ENCODE data around the gene SH2D7. TPM values are rescaled to one million over a fixed set of nuclear protein-coding genes. Genes with fewer than 3 reads are reported as not detected.

SH2D7 gene
- total RNA-seq, 1 experiment from 2014 or later, result not detected

DNA sequence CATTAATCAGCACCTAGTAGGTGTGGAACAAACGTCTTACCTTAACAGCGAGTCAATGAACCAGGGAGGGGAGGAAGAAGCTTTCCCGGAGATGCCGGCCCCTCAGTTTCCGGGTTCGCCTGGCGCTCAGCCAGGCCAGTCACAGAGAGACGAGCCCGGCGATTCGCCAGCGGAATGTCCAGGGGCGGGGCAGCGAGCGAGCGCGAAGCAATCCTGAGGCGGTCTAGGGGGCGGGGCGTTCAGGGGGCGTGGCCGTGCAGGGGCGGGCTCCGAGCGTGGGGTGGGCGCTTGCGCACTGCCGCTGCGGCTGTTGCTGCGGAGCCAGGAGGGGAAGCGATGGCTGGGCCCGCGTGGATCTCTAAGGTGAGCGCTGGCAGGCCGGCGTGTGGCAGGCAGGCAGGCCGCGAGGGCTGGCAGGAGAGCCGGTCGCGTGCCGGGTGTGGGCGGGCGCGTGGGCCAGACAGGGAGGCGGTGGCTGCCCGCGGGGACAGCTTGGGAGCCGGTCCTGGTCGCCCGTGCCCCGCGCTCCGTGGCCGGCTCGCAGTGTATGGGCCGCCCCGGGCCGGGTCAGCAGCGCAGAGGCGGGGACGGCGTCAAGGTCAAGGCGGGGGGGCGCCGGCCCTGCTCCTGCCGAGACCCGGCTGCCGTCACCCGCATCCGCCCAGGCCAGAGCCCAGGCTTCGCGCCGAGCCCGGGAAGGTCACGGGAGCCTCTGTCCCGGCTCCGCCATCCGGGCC, 56.9 kb downstream of the SH2D7 start, which contains the start of gene IDH3A:
IDH3A (plus strand) TSS at position 295 of the 737 bp plus-strand sequence; CDS start at position 337, 42 bp downstream.
- DNase-seq (ENCODE audit: low read depth, low spot score), result peak; percentile 71
- BruUV-seq (replicated peaks), result no TSS peak

DNA sequence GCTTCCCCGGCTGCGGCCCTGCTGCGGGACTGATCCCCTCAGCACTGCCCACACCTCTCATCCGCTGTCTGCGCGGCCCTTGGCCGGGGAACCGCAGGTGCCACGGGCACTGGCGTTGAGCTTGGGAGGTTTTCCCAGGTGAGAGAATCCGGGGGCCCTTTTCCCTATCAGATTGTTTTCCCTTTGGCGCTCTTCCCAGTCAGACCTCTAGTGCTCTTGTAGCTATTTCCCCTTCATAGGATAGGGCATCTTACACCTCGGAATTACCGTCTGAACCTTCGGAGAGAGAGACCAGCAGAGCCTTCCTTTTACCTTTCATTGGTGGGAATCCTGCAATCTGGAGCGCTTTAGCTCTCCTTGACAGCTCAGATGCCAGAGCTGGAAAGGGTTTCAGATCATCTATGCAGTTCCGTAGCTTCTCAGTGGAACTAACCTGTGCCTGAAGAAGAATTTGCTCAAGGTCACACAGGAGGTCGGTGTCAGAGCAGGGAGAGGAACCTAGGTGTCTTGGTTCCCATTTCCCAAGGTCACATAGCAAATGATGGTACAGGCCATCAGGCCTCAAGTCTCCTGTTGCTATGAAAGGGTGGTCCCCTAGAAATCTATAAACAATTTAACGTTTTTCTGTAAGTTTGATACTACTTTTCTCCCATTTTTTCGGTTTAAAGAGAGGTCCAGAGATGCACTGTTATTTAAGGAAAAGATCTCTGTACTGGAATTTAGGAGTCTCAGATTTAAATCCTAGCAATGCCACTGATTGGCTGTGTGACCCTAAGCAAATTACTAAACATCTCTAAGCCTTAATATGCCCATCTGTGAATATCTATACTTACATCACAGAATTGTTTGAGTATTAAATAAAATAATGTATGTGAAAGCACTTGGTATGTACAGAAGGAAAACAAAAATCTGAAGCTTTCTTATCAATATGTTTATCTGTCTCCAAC, 57.7 kb downstream of the SH2D7 start:
- TF ChIP-seq SIN3A (IDR thresholded peaks at IDR 0.05; ENCODE audit: borderline replicate concordance, insufficient read depth, low read depth, low read length) (no peak; the same call in 1 of the 2 replicates), TCF7L2 (IDR thresholded peaks at IDR 0.05; ENCODE audit: low read depth, low read length) (no peak), POLR2AphosphoS5 (IDR thresholded peaks at IDR 0.05; ENCODE audit: low read depth, low read length) (no peak)
- TF ChIP-seq, protein P1, sequence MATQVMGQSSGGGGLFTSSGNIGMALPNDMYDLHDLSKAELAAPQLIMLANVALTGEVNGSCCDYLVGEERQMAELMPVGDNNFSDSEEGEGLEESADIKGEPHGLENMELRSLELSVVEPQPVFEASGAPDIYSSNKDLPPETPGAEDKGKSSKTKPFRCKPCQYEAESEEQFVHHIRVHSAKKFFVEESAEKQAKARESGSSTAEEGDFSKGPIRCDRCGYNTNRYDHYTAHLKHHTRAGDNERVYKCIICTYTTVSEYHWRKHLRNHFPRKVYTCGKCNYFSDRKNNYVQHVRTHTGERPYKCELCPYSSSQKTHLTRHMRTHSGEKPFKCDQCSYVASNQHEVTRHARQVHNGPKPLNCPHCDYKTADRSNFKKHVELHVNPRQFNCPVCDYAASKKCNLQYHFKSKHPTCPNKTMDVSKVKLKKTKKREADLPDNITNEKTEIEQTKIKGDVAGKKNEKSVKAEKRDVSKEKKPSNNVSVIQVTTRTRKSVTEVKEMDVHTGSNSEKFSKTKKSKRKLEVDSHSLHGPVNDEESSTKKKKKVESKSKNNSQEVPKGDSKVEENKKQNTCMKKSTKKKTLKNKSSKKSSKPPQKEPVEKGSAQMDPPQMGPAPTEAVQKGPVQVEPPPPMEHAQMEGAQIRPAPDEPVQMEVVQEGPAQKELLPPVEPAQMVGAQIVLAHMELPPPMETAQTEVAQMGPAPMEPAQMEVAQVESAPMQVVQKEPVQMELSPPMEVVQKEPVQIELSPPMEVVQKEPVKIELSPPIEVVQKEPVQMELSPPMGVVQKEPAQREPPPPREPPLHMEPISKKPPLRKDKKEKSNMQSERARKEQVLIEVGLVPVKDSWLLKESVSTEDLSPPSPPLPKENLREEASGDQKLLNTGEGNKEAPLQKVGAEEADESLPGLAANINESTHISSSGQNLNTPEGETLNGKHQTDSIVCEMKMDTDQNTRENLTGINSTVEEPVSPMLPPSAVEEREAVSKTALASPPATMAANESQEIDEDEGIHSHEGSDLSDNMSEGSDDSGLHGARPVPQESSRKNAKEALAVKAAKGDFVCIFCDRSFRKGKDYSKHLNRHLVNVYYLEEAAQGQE (IDR thresholded peaks at IDR 0.05; ENCODE audit: insufficient read depth in 1 of 2, low read depth in 2 of 2, low read length in 1 of 2), result no peak
- TF ChIP-seq, protein P2, sequence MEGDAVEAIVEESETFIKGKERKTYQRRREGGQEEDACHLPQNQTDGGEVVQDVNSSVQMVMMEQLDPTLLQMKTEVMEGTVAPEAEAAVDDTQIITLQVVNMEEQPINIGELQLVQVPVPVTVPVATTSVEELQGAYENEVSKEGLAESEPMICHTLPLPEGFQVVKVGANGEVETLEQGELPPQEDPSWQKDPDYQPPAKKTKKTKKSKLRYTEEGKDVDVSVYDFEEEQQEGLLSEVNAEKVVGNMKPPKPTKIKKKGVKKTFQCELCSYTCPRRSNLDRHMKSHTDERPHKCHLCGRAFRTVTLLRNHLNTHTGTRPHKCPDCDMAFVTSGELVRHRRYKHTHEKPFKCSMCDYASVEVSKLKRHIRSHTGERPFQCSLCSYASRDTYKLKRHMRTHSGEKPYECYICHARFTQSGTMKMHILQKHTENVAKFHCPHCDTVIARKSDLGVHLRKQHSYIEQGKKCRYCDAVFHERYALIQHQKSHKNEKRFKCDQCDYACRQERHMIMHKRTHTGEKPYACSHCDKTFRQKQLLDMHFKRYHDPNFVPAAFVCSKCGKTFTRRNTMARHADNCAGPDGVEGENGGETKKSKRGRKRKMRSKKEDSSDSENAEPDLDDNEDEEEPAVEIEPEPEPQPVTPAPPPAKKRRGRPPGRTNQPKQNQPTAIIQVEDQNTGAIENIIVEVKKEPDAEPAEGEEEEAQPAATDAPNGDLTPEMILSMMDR (IDR thresholded peaks at IDR 0.05), result no peak
- CTCF ChIA-PET, result interaction anchor here (0.9 kb wide), 1 partner anchor 91 kb away, joined by 4 read pairs; no protein-coding TSS in a partner anchor
- POLR2A ChIA-PET, result no interaction called here
- peak overlapping the region; percentile 63 for H3K27ac ChIP-seq (ENCODE audit: low read length)
- no peak for DNase-seq (ENCODE audit: low read depth, low spot score)
- intact Hi-C loops (cut with micrococcal nuclease; ENCODE audit: unreplicated experiment) (no loop called here), in situ Hi-C loops (cut with HindIII; ENCODE audit: low pct_unique_long_range_greater_than_20kb, low sequenced_read_pairs) (loop anchor here (25.0 kb wide), 1 partner anchor 112 kb away; the partner anchor contains the start of gene DNAJA4)
- H3K36me3 ChIP-seq (ENCODE audit: control insufficient read depth, insufficient read depth, low read length), result no peaks in the 10 kb centered on the region; the same call in 1 of the 2 replicates
- peak; percentile 14 for ATAC-seq
- no peaks in the 10 kb centered on the region for H3K9me3 ChIP-seq (ENCODE audit: control insufficient read depth, insufficient read depth, low read depth, low read length)
- H3K27me3 ChIP-seq (ENCODE audit: control insufficient read depth, insufficient read depth, low read length), result no peaks in the 10 kb centered on the region
- peak overlapping the region; percentile 64 to 87 for H3K4me3 ChIP-seq (ENCODE audit: low read depth in 2 of 2, low read length in 2 of 2)
- BruUV-seq (replicated peaks), result no TSS peak
- H3K4me1 ChIP-seq (ENCODE audit: control insufficient read depth, insufficient read depth, low read length), result peaks cover 13% of the 10 kb centered on the region

More for the DNA sequence above, 56.9 kb downstream of the SH2D7 start, which contains the start of gene IDH3A:
- ChIA-PET CTCF (interaction anchor here (0.6 to 0.9 kb wide), 4 partner anchors 88 to 368 kb away, joined by 3 to 5 read pairs (median 4); no protein-coding TSS in a partner anchor), POLR2A (interaction anchor here (0.7 kb wide), 2 partner anchors 62 to 154 kb away, joined by 4 to 5 read pairs; no protein-coding TSS in a partner anchor)
- peak; percentile 72; the same call in 1 of the 2 replicates for TF ChIP-seq SIN3A (IDR thresholded peaks at IDR 0.05; ENCODE audit: borderline replicate concordance, insufficient read depth, low read depth, low read length)
- TF ChIP-seq POLR2AphosphoS5 (IDR thresholded peaks at IDR 0.05; ENCODE audit: low read depth, low read length), result peak; percentile 97
- TF ChIP-seq, protein P1 (IDR thresholded peaks at IDR 0.05; ENCODE audit: insufficient read depth in 1 of 2, low read depth in 2 of 2, low read length in 1 of 2), result no peak
- TF ChIP-seq, protein P2 (IDR thresholded peaks at IDR 0.05), result no peak
- TF ChIP-seq TCF7L2 (IDR thresholded peaks at IDR 0.05; ENCODE audit: low read depth, low read length), result no peak
- in situ Hi-C loops (cut with HindIII; ENCODE audit: low pct_unique_long_range_greater_than_20kb, low sequenced_read_pairs), result loop anchor here (25.0 kb wide), 1 partner anchor 113 kb away; the partner anchor contains the start of gene DNAJA4
- Histone ChIP-seq H3K9me3 (ENCODE audit: control insufficient read depth, insufficient read depth, low read depth, low read length) (no peaks in the 10 kb centered on the region), H3K27me3 (ENCODE audit: control insufficient read depth, insufficient read depth, low read length) (no peaks in the 10 kb centered on the region), H3K4me3 (ENCODE audit: low read depth in 2 of 2, low read length in 2 of 2) (peak within 1 kb of the TSS; percentile 64 to 87), H3K4me1 (ENCODE audit: control insufficient read depth, insufficient read depth, low read length) (peaks cover 13% of the 10 kb centered on the region), H3K27ac (ENCODE audit: low read length) (peak within 1 kb of the TSS; percentile 93), H3K36me3 (ENCODE audit: control insufficient read depth, insufficient read depth, low read length) (no peaks in the 10 kb centered on the region; the same call in 1 of the 2 replicates)
- peak; percentile 98 for ATAC-seq
- intact Hi-C loops (cut with micrococcal nuclease; ENCODE audit: unreplicated experiment), result no loop called here

All from Panc1 (cell line).